ENCODE data around the gene HERPUD2.
A peak's percentile ranks its signal among the peaks of the same experiment; 100 is the strongest.
"Not testable (repeated sequence)": the region's sequence is repeated elsewhere in the genome, so short reads cannot be mapped to it uniquely, and the experiment has no call there.

Gene HERPUD2

GRCh38 chr7:35676211-35676610 lies 18.7 kb downstream of the HERPUD2 start:
- no peak for DNase-seq

GRCh38 chr7:35670856-35671569 lies 23.9 kb downstream of the HERPUD2 start:
- no peak for DNase-seq

- DNase-seq = not testable (repeated sequence)
These were observed 34.5 kb downstream of the HERPUD2 start for GRCh38 chr7:35660411-35660810.

DNA sequence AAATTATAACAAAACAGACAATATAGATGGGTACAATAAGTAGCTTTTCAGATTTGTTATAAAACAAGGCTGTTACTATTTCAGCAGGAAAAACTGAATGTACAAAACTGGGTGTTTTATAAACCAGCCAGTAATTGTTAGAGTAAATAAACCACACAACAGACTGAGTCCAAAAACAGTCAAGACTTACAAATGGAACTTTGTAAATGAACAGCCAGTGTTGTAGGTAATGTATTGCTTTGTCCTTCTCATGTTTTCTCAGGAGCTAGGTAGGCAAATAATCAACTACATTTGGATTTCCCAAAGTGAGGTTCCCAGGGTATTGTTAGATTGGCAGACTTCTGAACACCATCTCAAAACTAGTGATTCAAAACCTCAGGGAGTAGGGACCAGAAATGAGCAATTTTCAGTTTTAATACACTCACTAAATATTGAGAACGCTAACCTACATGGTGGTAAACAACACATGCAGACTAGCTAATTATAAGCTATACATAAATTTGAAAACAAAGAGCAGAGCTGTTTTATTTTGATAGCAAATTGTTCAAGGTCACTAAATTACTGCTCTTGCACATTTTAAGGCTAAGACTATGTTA lies 36.2 kb downstream of the HERPUD2 start:
- DNase-seq = no peak

DNA sequence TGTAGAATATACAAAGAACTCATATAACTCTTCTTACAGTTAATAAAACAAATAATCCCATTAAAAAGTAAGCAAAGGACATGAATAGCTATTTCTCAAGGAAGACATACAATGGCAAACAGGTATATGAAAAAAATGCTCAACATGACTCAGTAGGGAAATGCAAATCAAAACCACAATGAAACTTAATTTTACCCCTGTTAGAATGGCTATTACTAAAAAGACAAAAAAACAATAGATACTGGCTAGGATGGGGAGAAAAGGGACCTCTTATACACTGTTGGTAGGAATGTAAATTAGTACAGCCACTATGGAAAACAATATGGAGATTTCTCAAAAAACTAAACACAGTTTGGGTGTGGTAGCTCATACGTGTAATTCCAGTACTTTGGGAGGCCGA lies 37.8 kb downstream of the HERPUD2 start:
- no peak for DNase-seq

- DNase-seq = not testable (repeated sequence)
These were observed 40.4 kb downstream of the HERPUD2 start for GRCh38 chr7:35654558-35654957.

DNA sequence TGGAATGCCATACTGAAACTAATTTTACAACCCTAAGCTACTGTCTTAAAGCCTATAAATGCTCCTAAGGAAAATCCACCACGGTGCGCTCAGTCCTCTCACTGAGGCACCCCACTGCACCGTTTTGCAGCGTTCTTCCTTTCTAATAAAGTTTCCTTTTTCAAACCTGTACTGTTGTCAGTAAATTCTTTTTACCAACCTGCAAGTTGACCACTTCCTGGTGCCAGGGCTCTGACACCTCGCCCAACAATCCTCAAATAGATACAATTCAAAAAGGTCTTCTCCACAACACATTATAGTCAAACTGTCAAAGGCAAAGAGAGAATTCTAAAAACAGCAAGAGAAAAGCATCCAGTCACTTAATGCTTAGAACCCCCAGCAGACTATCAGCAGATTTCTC lies 42.8 kb downstream of the HERPUD2 start:
- peak; percentile 21 for DNase-seq

DNA sequence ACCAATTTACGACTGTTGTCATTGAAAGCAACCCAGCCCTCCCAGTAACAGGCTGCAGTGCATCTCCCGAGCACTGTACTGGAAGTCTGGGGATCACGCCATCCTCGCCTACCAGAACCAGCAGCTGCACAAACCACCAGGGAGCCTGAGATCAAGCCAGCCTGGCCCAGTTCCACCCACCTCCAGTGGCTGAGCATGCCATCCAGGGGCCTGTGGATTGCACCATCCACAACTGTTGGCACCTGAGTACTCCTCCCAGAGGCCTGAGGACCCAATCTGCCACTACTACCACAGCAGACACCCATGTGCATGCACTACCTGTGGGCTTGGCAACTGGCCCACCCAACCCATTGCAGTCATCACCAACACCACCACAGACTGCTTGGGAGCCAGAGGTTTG lies 44.2 kb downstream of the HERPUD2 start:
- no peak for DNase-seq

DNA sequence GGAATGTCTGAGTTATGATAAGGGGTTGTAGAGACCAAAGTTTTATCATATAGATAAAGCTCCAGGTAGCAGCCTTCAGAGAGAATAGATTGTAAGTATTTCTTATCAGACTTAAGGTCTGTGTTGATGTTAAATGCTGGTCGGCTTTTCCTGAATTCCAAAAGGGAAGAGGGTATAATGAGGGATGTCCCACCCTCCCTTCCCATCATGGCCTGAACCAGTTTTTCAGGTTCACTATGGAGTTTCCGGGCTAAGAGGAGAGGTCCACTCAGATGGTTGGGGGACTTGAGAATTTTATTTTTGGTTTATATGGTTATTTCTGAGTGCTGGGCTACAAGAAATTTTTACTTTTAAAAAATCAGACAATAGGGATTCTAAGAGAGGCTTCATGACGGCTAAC lies 45.2 kb downstream of the HERPUD2 start:
- DNase-seq = no peak

- no peak for DNase-seq
These were observed 46.6 kb downstream of the HERPUD2 start for GRCh38 chr7:35648367-35648766.

DNA sequence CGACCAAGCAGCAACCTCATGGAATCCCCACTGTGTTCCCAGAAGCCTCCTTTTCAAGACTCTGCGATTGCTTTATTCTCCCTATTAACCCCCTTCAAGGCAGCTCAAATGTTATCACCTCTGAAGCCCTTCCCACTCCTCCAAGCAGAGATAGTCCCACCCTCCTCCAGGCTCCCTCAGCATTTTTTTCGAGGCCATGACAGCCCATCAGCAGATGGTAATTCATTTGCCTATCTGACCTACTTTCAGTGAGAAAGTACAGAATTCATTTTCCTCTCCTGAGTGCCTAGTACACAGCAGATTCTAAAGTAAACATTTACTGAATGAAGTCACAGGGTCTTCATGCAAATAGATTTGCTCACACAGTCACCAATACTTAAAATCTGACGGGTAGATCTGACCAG lies 47.8 kb downstream of the HERPUD2 start:
- DNase-seq = no peak

- DNase-seq = no peak
These were observed 48.5 kb downstream of the HERPUD2 start for GRCh38 chr7:35646289-35647023.

- no peak for DNase-seq
These were observed 49.2 kb downstream of the HERPUD2 start for GRCh38 chr7:35645691-35646090.

GRCh38 chr7:35630024-35630972 lies 64.6 kb downstream of the HERPUD2 start:
- DNase-seq = no peak

DNA sequence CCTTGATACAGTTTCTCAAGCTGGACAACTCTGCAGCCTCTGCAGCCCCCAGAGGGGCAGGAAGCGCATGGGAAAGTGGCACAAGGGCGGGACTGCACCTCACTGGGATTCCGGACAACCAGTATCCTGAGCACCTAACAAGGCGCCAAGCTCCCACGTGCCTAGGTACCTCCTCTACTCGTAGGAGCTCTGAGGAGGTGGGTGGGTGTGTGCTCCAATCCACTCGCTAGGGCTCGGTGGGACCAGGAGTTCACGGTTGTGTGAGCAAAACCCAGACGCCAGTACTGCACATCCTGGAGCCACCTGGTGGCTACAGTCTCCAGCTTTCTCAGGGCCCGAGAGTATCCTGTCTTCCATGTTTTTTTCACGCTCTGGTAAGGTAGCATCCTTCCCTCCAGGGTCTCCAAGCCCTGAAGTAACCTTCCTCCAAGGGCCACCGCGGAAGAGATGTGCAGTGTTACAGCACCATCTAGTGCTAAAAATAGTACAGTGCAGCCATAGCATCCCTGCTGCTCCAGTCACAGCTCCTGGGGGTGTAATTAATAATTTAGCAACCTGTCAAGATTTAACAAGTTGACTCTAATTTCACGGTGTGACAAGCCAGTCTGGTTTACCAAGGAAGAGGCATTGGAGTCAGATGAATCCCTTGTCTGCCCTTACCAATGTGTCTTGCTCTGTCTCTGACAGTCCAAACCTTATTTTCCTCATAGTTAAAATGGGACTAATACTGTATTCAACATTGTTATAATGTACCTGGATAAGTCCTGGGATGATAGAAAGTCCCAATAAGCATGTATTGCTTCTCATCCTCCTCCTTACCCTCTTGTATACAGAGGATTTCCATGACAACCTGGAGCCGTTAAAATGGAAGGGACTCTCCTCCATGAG lies 70.4 kb downstream of the HERPUD2 start:
- DNase-seq = peak; percentile 41

- no peak for DNase-seq
These were observed 71.6 kb downstream of the HERPUD2 start for GRCh38 chr7:35623381-35623780.

- no peak for DNase-seq
These were observed 75.1 kb downstream of the HERPUD2 start for GRCh38 chr7:35619863-35620262.

GRCh38 chr7:35617041-35617440 lies 77.9 kb downstream of the HERPUD2 start:
- DNase-seq = no peak

- no peak for DNase-seq
These were observed 81.8 kb downstream of the HERPUD2 start for GRCh38 chr7:35613150-35613549.

DNA sequence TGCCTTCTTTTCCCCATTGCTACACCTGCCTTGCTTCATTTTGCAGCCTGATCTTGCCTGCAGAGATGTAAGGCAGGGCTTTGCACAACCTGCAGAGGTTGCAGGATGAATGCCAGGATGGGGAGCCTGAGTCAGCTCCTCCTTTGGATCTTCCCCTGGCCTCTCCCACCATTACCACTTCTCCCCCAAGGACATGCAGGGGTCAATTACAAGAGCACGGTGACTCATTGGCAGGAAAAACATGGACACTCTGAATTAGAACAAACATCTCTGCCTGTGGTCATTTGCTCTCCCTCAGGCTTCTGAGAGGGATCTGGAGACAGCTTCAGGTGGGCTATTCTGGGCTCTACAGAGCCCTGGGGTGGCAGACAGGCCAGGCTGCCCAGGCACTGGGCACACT lies 89.2 kb downstream of the HERPUD2 start:
- DNase-seq = no peak

- DNase-seq = no peak
These were observed 90.3 kb downstream of the HERPUD2 start for GRCh38 chr7:35604595-35604994.

- DNase-seq = no peak
These were observed 95.3 kb downstream of the HERPUD2 start for GRCh38 chr7:35599645-35600044.
